ENCODE measurements around the gene SPATS1.

SPATS1 gene

DNA sequence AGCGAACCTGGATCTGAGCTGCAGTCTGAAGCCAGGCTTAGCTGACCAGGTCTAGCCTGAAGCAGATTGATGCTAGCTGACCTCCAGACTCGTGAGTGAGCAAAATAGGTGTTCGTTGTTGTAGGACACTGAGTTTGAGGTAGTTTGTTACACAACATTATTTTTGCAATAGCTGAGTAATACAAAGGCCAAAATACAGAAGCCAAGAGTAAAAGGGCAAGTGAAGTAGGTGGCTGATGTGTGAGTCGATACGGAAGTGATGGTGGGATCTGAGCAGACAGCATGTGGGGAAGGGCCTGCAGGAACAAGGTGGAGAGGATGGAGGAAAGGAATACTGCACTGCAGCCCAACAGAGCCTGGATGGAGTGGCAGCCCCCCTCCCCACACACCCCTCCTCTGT lies 8.5 kb upstream of the SPATS1 start:
- Histone ChIP-seq H3K27ac (ENCODE audit: low read depth, low read length, poor library complexity, severe bottlenecking) (no peak overlapping the region), H3K79me2 (ENCODE audit: insufficient read depth, low read length) (no peaks in the 10 kb centered on the region), H4K20me1 (ENCODE audit: insufficient read depth, low read length) (no peaks in the 10 kb centered on the region), H3K9me3 (ENCODE audit: low read length) (no peaks in the 10 kb centered on the region), H2AFZ (ENCODE audit: low read length) (no peak overlapping the region), H3K9ac (ENCODE audit: low read length) (no peak overlapping the region), H3F3A (ENCODE audit: insufficient read depth, low read length) (no peaks in the 10 kb centered on the region), H3K4me3 (ENCODE audit: low read depth, low read length, poor library complexity, severe bottlenecking) (no peak overlapping the region), H3K36me3 (ENCODE audit: insufficient read depth, low read length) (no peaks in the 10 kb centered on the region), H3K27me3 (ENCODE audit: insufficient read depth, low read length) (peaks cover 5% of the 10 kb centered on the region; the same call in 1 of the 2 replicates), H3K9me2 (ENCODE audit: low read depth, low read length) (no peaks in the 10 kb centered on the region), H3K4me2 (ENCODE audit: low read length) (no peak overlapping the region), H3K4me1 (ENCODE audit: insufficient read depth, low read length, severe bottlenecking) (no peaks in the 10 kb centered on the region)
- TF ChIP-seq EZH2 (IDR thresholded peaks at IDR 0.05; ENCODE audit: borderline replicate concordance, low read length), result no peak
- TF ChIP-seq, protein P1, sequence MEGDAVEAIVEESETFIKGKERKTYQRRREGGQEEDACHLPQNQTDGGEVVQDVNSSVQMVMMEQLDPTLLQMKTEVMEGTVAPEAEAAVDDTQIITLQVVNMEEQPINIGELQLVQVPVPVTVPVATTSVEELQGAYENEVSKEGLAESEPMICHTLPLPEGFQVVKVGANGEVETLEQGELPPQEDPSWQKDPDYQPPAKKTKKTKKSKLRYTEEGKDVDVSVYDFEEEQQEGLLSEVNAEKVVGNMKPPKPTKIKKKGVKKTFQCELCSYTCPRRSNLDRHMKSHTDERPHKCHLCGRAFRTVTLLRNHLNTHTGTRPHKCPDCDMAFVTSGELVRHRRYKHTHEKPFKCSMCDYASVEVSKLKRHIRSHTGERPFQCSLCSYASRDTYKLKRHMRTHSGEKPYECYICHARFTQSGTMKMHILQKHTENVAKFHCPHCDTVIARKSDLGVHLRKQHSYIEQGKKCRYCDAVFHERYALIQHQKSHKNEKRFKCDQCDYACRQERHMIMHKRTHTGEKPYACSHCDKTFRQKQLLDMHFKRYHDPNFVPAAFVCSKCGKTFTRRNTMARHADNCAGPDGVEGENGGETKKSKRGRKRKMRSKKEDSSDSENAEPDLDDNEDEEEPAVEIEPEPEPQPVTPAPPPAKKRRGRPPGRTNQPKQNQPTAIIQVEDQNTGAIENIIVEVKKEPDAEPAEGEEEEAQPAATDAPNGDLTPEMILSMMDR (IDR thresholded peaks at IDR 0.05; ENCODE audit: low read length), result no peak

DNA sequence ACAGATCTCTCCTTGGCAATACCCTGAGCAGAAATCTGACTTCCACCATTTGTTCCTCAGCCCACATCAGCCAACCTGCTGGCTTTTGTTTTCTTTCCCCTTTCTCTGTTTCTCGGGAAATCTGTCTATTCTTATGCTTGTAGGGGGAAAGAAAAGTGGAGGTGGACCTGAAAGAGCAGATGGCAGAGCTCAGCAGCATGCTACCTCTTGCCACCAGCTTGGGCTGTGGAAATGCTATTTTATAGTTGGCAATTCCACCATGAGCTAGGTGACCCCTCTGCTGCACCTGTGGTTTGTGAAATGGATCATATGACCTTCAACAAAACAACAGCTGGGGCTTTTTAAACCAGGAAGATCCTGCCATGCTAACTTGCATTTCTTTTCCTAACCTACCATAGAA lies 6.8 kb upstream of the SPATS1 start:
- no peak overlapping the region for H3K27ac ChIP-seq (ENCODE audit: low read depth, low read length, poor library complexity, severe bottlenecking)
- H3K4me1 ChIP-seq (ENCODE audit: insufficient read depth, low read length, severe bottlenecking), result no peaks in the 10 kb centered on the region
- H3K79me2 ChIP-seq (ENCODE audit: insufficient read depth, low read length), result no peaks in the 10 kb centered on the region
- no peaks in the 10 kb centered on the region for H3K27me3 ChIP-seq (ENCODE audit: insufficient read depth, low read length)
- no peaks in the 10 kb centered on the region for H3F3A ChIP-seq (ENCODE audit: insufficient read depth, low read length)
- no peak overlapping the region for H2AFZ ChIP-seq (ENCODE audit: low read length)
- no peak overlapping the region for H3K4me2 ChIP-seq (ENCODE audit: low read length)
- no peaks in the 10 kb centered on the region for H3K9me3 ChIP-seq (ENCODE audit: low read length)
- no peaks in the 10 kb centered on the region for H3K9me2 ChIP-seq (ENCODE audit: low read depth, low read length)
- no peak for TF ChIP-seq EZH2 (IDR thresholded peaks at IDR 0.05; ENCODE audit: borderline replicate concordance, low read length)
- TF ChIP-seq, protein P1 (IDR thresholded peaks at IDR 0.05; ENCODE audit: low read length), result no peak
- no peak overlapping the region for H3K9ac ChIP-seq (ENCODE audit: low read length)
- H3K4me3 ChIP-seq (ENCODE audit: low read depth, low read length, poor library complexity, severe bottlenecking), result no peak overlapping the region
- no peaks in the 10 kb centered on the region for H4K20me1 ChIP-seq (ENCODE audit: insufficient read depth, low read length)
- H3K36me3 ChIP-seq (ENCODE audit: insufficient read depth, low read length), result no peaks in the 10 kb centered on the region

DNA sequence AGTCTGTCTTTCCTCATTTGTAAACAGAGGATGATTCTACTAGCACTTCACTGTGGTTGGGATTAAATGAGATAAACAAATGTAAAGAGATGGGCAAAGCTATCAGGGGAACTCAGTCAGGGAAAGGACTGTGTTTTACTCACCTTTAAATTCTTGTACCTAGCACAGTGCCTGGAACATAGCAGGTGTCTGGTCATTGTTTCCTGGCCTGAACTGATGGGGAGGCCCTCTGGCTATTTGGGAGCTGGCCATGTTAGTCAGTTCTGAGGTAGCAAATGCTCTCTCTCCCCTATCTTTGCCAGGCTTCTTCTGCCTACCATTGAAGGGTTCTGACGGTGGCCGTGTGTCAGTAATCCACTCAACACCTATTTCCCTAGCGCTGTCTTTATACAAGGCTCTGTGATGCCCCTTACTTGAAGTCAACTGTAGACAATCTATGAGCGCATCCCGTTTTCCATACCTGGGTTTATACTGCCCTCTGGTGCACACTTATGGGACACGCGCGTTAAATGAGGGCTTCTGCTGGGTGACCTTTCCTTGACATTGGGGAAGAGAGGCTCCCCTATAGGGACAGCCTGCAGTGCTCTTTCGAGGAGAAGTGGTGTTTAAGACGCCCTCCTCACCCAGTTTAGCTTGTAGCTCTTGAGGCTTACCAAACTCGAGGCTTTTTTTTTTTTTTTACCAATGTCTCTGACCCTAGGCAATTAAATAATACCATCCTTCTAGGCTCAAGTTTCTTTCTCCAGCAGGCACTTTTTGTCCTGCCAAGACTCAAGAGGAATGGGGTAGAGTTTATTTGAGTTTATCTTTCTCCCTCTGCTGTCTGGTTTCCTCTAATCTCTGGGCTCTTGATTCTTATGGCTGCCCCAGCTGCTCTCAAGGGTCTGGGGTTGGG lies 4.0 kb upstream of the SPATS1 start:
- no peaks in the 10 kb centered on the region for H3K79me2 ChIP-seq (ENCODE audit: insufficient read depth, low read length)

More for the DNA sequence above, 4.0 kb upstream of the SPATS1 start:
- no peaks in the 10 kb centered on the region for H3K4me1 ChIP-seq (ENCODE audit: insufficient read depth, low read length, severe bottlenecking)
- TF ChIP-seq EZH2 (IDR thresholded peaks at IDR 0.05; ENCODE audit: borderline replicate concordance, low read length), result no peak
- TF ChIP-seq, protein P1 (IDR thresholded peaks at IDR 0.05; ENCODE audit: low read length), result peak; percentile 75
- no peak overlapping the region for H3K4me2 ChIP-seq (ENCODE audit: low read length)
- no peak overlapping the region for H3K9ac ChIP-seq (ENCODE audit: low read length)
- no peak overlapping the region for H2AFZ ChIP-seq (ENCODE audit: low read length)
- no peak overlapping the region for H3K27ac ChIP-seq (ENCODE audit: low read depth, low read length, poor library complexity, severe bottlenecking)
- H3K36me3 ChIP-seq (ENCODE audit: insufficient read depth, low read length), result no peaks in the 10 kb centered on the region
- no peaks in the 10 kb centered on the region for H3F3A ChIP-seq (ENCODE audit: insufficient read depth, low read length)
- H3K9me3 ChIP-seq (ENCODE audit: low read length), result no peaks in the 10 kb centered on the region
- H3K9me2 ChIP-seq (ENCODE audit: low read depth, low read length), result no peaks in the 10 kb centered on the region
- no peaks in the 10 kb centered on the region for H3K27me3 ChIP-seq (ENCODE audit: insufficient read depth, low read length)
- no peak overlapping the region for H3K4me3 ChIP-seq (ENCODE audit: low read depth, low read length, poor library complexity, severe bottlenecking)
- H4K20me1 ChIP-seq (ENCODE audit: insufficient read depth, low read length), result no peaks in the 10 kb centered on the region
